GM18861 (cell line): Measurements from ENCODE around the gene INF2.

Source experiments
- ATAC-seq: cut with Tn5 transposase; IDR thresholded peaks from one replicate; pipeline ENCODE4 v1.9.1; 2021; ENCODE audit not compliant: unreplicated experiment

Gene INF2

DNA sequence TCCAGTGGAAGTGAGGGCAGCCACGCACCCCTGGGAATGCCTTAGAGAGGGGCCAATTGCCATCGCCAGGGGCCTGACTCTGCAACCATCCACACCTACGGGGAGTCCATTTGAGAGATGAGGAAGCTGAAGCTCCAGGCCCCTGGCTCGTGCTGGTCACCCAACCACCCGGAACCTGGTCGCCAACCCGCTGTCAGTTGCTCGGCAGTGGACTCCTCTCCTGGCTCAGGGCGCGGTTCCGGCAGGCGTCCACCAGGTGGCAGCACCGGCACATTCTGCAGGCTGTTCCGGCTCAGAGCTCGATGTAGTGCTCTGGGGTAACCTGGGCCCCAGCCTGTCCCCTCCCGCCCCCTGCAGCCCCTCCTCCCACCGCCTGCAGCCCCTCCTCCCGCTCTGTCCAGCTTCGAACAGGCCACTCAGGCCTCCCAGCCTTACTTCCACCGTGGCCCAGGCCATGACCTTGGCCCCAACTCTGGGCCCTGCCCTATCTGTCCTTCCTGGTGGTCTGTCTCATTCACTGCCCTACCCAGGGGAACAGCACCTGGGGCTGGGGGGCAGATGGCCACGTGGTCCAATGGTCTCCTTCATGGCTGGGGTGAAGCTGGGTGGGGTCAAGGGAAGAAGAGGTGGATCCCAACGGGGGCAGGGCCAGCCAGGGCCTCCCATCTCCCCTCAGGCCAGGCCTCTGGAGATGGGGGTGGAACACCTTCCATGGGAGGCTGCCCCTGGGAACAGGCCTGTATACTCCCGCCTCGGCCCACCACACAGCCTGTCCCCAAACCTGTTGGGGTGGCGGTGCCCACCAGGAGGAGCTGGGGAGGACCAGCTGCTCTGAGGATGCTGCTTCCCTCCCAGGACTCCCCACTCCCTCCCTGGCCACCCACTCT is 79.3 kb downstream of the INF2 start:
- no peak for ATAC-seq

DNA sequence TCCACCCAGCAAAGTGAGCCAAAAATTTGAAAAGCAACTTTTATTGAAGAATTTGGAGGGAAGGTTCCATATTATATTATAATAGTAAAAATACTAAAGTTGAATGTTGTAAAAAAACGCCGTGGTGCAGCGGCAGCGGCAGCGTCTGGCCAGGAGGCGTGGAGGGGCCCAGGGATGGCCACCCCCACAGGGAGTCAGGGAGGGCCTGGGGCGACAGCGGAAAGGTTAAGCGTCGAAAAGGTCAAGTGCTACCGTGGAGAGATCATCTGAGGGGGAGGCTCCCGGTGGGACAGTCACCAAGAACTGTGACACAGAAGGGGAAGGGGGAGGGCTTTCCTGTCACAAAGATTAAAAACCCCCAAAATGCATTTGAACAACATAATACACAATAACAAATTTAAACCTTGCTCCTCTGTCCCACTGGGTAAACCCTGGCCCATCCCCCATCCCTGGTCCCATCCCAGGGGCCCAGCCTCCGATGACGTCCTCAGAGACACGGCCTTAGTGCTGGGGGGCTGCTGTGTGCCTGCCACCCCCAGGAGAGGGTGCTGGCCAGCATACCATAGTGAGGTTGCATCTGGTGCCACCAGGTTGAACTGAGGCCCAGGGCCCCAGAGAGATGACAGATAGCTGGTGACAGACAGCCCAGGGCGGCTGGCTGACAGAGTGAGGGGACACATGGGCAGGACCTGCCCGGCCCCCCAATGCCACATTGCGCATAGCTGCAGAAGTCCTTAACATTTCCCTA is 80.1 kb downstream of the INF2 start:
- ATAC-seq, result no peak

DNA sequence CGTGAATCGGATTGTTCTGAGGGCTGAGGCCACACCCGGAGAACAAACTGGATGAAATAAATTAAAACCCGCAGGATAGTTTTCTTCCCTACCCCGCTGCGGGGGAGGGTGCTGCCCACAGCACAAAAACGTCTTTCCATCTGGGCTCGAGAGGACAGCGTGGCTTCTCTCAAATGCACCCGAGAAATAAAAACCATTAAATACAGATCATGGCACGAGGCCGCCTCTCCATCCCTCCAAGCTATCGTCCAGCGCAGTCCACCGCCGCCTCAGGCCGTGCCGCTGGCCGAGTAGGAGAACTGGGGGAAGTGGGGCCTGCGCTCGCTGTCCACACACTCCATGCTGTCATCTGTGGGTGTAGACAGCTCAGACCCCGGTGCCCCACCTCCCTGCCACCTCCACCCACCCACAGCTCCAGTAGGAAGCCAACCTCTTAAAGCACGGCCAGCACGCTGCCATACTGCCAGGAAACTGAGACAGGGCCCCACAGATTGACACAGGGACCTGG is 80.7 kb downstream of the INF2 start:
- no peak for ATAC-seq

DNA sequence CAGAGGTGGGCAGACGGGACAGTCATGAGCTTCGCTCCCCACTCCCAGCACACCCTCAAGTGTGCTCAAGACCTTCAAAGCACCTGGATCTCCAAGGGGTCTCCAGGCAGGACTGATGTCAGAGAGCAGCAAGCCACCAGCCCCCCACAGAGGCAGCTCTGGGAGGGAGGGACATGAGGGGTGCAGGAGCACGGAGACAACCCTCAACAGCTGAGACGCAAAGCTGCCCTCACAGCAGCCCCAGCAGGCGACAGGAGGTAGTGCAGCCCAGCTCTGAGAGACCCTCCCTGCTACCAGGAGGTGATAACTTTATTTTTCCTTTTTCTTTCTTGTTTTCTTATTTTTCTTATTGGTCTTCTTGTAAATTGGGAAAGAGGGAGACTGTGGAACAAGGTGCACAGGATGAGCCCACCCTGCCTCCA is 81.4 kb downstream of the INF2 start:
- ATAC-seq, result no peak

DNA sequence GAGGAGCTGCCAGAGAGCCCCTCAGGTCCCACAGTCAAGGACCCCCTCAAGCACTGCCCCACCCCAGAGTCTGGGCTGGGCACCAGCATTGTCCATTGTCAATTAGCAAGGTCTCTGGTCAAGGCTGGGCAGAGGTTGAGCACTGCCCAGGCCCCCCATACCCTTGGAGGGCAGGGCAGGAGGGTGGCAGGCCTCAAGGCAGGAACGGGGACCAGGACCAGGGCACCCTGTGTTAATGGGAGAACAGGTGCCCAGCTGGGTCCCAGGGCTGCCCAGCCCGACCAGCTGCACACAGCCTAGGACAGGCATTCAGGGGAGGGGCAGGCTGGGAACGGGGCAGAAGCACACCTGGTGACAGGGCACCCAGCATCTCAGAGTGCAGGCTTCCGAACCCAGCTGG is 82.0 kb downstream of the INF2 start:
- ATAC-seq, result no peak
